Measurements from ENCODE around the gene INSR. TPM values are rescaled to one million over a fixed set of nuclear protein-coding genes. Genes with fewer than 3 reads are reported as not detected.
A peak's percentile ranks its signal among the peaks of the same experiment; 100 is the strongest.

INSR gene
- total RNA-seq, 4 donors from 2014 or later: 150 to 420 (median 196) TPM

DNA sequence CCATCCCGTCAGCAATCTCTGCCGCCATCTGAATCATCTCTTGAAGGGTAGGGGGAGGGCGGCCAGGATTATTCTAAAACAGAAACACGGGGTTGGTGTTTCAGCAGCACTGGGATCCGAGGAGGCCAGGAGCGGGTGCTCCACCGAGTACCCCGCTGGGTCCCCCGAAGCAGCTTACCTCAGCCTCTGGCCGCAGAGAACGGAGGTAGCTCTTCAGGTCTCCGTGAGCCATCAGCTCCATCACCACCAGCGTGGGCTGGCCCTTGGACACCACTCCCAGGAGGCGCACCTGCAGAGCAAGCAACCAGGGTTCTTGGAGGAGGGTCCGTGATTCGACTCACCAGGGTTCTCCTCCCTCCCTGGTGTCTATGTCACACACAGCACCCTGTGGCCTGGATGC is 171.5 kb downstream of the INSR start:
- no peaks in the 10 kb centered on the region for H3K27me3 ChIP-seq
- H3K9me3 ChIP-seq: peaks cover 0 to 23% (median 6%) of the 10 kb centered on the region in 4 donors
- DNase-seq (ENCODE audit: low spot score in 2 of 2): no peak
- 95 to 96% methylated on average over 16 of the region's 16 CpGs for WGBS, 2 donors
- H3K4me1 ChIP-seq: no peaks in the 10 kb centered on the region
- peaks cover 16 to 98% (median 16%) of the 10 kb centered on the region in 3 donors for H3K36me3 ChIP-seq
- no peak overlapping the region for H3K27ac ChIP-seq
- TF ChIP-seq CTCF (IDR thresholded peaks at IDR 0.05) (no peak), EP300 (IDR thresholded peaks at IDR 0.05) (no peak), POLR2A (IDR thresholded peaks at IDR 0.05) (no peak)
- H3K4me3 ChIP-seq: no peak overlapping the region

DNA sequence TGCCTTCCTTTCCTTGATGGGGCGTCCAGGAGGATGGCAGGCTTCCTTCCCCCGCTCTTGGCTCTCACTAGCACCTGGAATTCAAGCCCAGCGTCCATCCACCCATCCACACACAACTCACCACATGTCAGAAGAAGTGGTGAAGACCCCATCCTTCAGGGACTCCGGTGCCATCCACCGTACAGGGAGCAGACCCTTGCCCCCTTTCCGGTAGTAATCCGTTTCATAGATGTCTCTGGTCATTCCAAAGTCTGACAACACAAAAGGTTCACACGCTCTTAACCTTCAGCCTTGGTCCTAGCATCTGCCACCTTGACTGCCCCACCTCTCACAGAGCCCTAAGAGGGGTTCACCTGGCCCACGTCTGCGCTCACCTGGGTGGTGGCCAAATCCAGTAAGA is 173.7 kb downstream of the INSR start:
- peaks cover 0 to 6% (median 0%) of the 10 kb centered on the region in 4 donors for H3K9me3 ChIP-seq
- H3K27ac ChIP-seq: no peak overlapping the region
- no peak for DNase-seq (ENCODE audit: low spot score in 2 of 2)
- H3K4me1 ChIP-seq: peaks cover 0 to 2% (median 0%) of the 10 kb centered on the region in 4 donors
- WGBS, 2 donors: 94 to 95% methylated on average over 10 of the region's 10 CpGs
- H3K36me3 ChIP-seq: peaks cover 0 to 94% (median 4%) of the 10 kb centered on the region in 3 donors
- H3K27me3 ChIP-seq: no peaks in the 10 kb centered on the region
- H3K4me3 ChIP-seq: no peak overlapping the region
- no peak for TF ChIP-seq EP300 (IDR thresholded peaks at IDR 0.05)
- TF ChIP-seq POLR2A (IDR thresholded peaks at IDR 0.05): no peak
- TF ChIP-seq CTCF (IDR thresholded peaks at IDR 0.05): no peak

DNA sequence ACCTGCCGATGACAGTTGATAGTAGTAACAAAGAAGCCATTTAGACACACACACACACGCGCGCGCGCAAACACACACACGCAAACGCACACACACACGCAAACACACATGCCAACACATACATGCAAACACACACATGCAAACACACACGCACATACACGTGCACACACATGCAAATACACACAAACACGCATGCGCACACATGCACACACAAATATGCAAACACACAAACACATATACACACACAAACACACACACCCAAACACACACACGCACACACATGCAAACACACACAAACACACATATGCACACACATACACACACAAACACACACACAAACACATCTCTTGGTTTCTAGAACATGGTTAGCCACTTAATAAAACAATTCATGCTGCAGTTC is 174.6 kb downstream of the INSR start:
- TF ChIP-seq CTCF (IDR thresholded peaks at IDR 0.05) (no peak), POLR2A (IDR thresholded peaks at IDR 0.05) (no peak), EP300 (IDR thresholded peaks at IDR 0.05) (no peak)
- no peak for DNase-seq (ENCODE audit: low spot score in 2 of 2)
- H3K27me3 ChIP-seq: no peaks in the 10 kb centered on the region
- no peak overlapping the region for H3K4me3 ChIP-seq
- H3K9me3 ChIP-seq: no peaks in the 10 kb centered on the region
- WGBS, 2 donors: 94 to 95% methylated on average over 14 of the region's 14 CpGs
- H3K27ac ChIP-seq: no peak overlapping the region
- peaks cover 0 to 7% (median 0%) of the 10 kb centered on the region in 4 donors for H3K4me1 ChIP-seq
- peaks cover 0 to 92% (median 0%) of the 10 kb centered on the region in 3 donors for H3K36me3 ChIP-seq

DNA sequence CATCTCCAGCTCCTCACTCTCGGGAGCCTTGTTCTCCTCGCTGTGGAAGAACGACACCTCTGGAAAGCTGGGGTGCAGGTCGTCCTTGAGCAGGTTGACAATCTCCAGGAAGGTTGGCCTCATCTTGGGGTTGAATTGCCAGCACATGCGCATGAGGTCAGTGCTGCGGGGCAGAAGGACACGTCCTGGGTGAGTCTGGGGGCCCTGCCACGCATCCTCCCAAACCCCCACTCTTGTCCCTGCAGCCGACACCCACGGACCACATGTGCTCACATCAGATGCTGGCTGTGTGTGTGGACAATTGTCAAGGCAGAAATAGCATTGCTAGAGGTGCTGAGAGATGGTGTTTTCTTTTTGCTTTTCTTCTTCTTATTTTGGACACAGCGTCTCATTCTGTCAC is 177.0 kb downstream of the INSR start:
- H3K4me3 ChIP-seq: no peak overlapping the region
- peaks cover 0 to 80% (median 0%) of the 10 kb centered on the region in 3 donors for H3K36me3 ChIP-seq
- H3K9me3 ChIP-seq: peaks cover 0 to 7% (median 0%) of the 10 kb centered on the region in 4 donors
- peaks cover 0 to 7% (median 0%) of the 10 kb centered on the region in 4 donors for H3K4me1 ChIP-seq
- no peak overlapping the region for H3K27ac ChIP-seq
- no peak for TF ChIP-seq EP300 (IDR thresholded peaks at IDR 0.05)
- TF ChIP-seq POLR2A (IDR thresholded peaks at IDR 0.05): no peak
- TF ChIP-seq CTCF (IDR thresholded peaks at IDR 0.05): no peak
- H3K27me3 ChIP-seq: no peaks in the 10 kb centered on the region
- WGBS, 2 donors: 89 to 93% methylated on average over 11 of the region's 11 CpGs
- no peak for DNase-seq (ENCODE audit: low spot score in 2 of 2)

DNA sequence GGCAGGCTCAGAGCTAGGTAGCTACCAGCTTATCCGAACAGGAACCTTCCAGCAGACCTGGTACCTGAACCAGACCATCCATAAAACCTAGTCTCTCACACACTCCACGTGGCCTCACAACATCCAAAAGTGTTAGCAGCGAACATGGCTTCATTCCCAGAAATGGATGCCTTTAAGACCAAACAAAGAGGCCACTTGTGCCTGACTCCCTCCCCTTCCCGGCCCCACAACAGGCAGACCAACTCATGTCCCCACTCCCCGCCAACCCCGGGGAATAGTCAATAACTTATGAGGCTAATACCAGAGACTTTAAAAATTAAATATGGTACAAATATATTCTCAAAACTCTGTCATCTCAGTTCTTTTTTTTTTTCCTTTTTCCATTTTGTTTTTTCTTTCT is 178.5 kb downstream of the INSR start:
- H3K4me3 ChIP-seq: no peak overlapping the region
- WGBS, 2 donors: 51 to 56% methylated on average over 6 of the region's 6 CpGs
- H3K27me3 ChIP-seq: no peaks in the 10 kb centered on the region
- no peak for DNase-seq (ENCODE audit: low spot score in 2 of 2)
- H3K9me3 ChIP-seq: peaks cover 0 to 7% (median 0%) of the 10 kb centered on the region in 4 donors
- peak overlapping the region in 3 of 4 donors; percentile 13 to 63 (median 49) for H3K27ac ChIP-seq
- peaks cover 0 to 64% (median 0%) of the 10 kb centered on the region in 3 donors for H3K36me3 ChIP-seq
- TF ChIP-seq EP300 (IDR thresholded peaks at IDR 0.05): peak in 1 of 2 donors; percentile 9
- no peak for TF ChIP-seq POLR2A (IDR thresholded peaks at IDR 0.05)
- no peak for TF ChIP-seq CTCF (IDR thresholded peaks at IDR 0.05)
- peaks cover 0 to 7% (median 0%) of the 10 kb centered on the region in 4 donors for H3K4me1 ChIP-seq
